Loucy (cell line): ENCODE measurements around the gene SFXN5.

Source experiments
- H2AFZ ChIP-seq: fragments of 200-600 bp; sonication (generic); 2 replicates; pipeline ENCODE4 v1.6.0; 2016; ENCODE audit warnings: antibody characterized with exemption, mild to moderate bottlenecking, low read length, moderate library complexity
- H3F3A ChIP-seq: fragments of 200-600 bp; 2 replicates; pipeline ENCODE4 v1.6.0; 2016; ENCODE audit warnings: antibody characterized with exemption, low read depth, mild to moderate bottlenecking
- H3K27me3 ChIP-seq: fragments of 200-600 bp; sonication (generic); 2 replicates; pipeline ENCODE4 v1.6.1; 2014; ENCODE audit warnings: low read length, mild to moderate bottlenecking; ENCODE audit not compliant: insufficient read depth, poor library complexity, severe bottlenecking
- H3K36me3 ChIP-seq: fragments of 200-600 bp; sonication (generic); 2 replicates; pipeline ENCODE4 v1.6.1; 2016; ENCODE audit warnings: low read length; ENCODE audit not compliant: insufficient read depth
- H3K4me1 ChIP-seq: fragments of 200-600 bp; sonication (generic); 2 replicates; pipeline ENCODE4 v1.5.1; 2014; ENCODE audit warnings: low read length, mild to moderate bottlenecking; ENCODE audit not compliant: insufficient read depth, poor library complexity, severe bottlenecking
- H3K4me2 ChIP-seq: fragments of 200-600 bp; sonication (generic); 2 replicates; pipeline ENCODE4 v1.6.0; 2014; ENCODE audit warnings: antibody characterized with exemption, low read length, low read depth, mild to moderate bottlenecking; ENCODE audit not compliant: poor library complexity, severe bottlenecking
- H3K4me3 ChIP-seq: fragments of 200-600 bp; sonication (generic); 2 replicates; pipeline ENCODE4 v1.5.1; 2014; ENCODE audit warnings: low read length, mild to moderate bottlenecking, mixed read lengths; ENCODE audit not compliant: poor library complexity, severe bottlenecking
- H3K79me2 ChIP-seq: fragments of 200-600 bp; sonication (generic); 2 replicates; pipeline ENCODE4 v1.6.1; 2014; ENCODE audit warnings: low read length; ENCODE audit not compliant: insufficient read depth
- H3K9ac ChIP-seq: fragments of 200-600 bp; sonication (generic); 2 replicates; pipeline ENCODE4 v1.6.0; 2014; ENCODE audit warnings: mild to moderate bottlenecking, low read depth, low read length, moderate library complexity; ENCODE audit not compliant: poor library complexity, severe bottlenecking
- H3K9me2 ChIP-seq: fragments of 200-600 bp; sonication (generic); replicated peaks from 2 replicates; pipeline ENCODE4 v1.6.1; 2016; ENCODE audit warnings: low read depth, low read length, mixed read lengths
- H3K9me3 ChIP-seq: fragments of 200-600 bp; sonication (generic); 2 replicates; pipeline ENCODE4 v1.6.1; 2014; ENCODE audit warnings: mild to moderate bottlenecking, antibody characterized with exemption, low read length, low read depth; ENCODE audit not compliant: insufficient read depth
- H4K20me1 ChIP-seq: fragments of 200-600 bp; sonication (generic); 2 replicates; pipeline ENCODE4 v1.6.0; 2014; ENCODE audit warnings: antibody characterized with exemption, low read length, mild to moderate bottlenecking; ENCODE audit not compliant: insufficient read depth, poor library complexity, severe bottlenecking
- CTCF ChIP-seq: fragments of 200-600 bp; sonication (generic); conservative IDR thresholded peaks from 2 replicates; pipeline ENCODE4 v1.5.1; 2014; ENCODE audit warnings: mild to moderate bottlenecking, antibody characterized with exemption, low read length
- EZH2phosphoT487 ChIP-seq: fragments of 200-600 bp; IDR thresholded peaks from 2 replicates; pipeline ENCODE4 v1.6.1; 2018; ENCODE audit warnings: antibody characterized with exemption, mild to moderate bottlenecking, moderate library complexity, borderline replicate concordance

SFXN5 gene

GRCh38 chr2:72921088-72921851, 150.2 kb downstream of the SFXN5 start:
- Histone ChIP-seq H3K9ac (no peak overlapping the region), H3K36me3 (no peaks in the 10 kb centered on the region), H3K4me1 (no peaks in the 10 kb centered on the region), H3K79me2 (no peaks in the 10 kb centered on the region), H3F3A (no peaks in the 10 kb centered on the region), H3K9me2 (no peaks in the 10 kb centered on the region), H3K27me3 (no peaks in the 10 kb centered on the region), H2AFZ (no peak overlapping the region), H3K4me2 (no peak overlapping the region), H4K20me1 (no peaks in the 10 kb centered on the region), H3K4me3 (no peak overlapping the region), H3K9me3 (no peaks in the 10 kb centered on the region)
- TF ChIP-seq EZH2phosphoT487 (no peak), CTCF (no peak)

- no peaks in the 10 kb centered on the region for H3F3A ChIP-seq
- H2AFZ ChIP-seq, result no peak overlapping the region
- H3K4me1 ChIP-seq, result no peaks in the 10 kb centered on the region
- no peaks in the 10 kb centered on the region for H3K9me3 ChIP-seq
- H3K27me3 ChIP-seq, result no peaks in the 10 kb centered on the region
- H3K4me2 ChIP-seq, result no peak overlapping the region
- TF ChIP-seq EZH2phosphoT487 (no peak), CTCF (no peak)
- no peaks in the 10 kb centered on the region for H4K20me1 ChIP-seq
- no peak overlapping the region for H3K4me3 ChIP-seq
- H3K79me2 ChIP-seq, result no peaks in the 10 kb centered on the region
- no peak overlapping the region for H3K9ac ChIP-seq
- no peaks in the 10 kb centered on the region for H3K36me3 ChIP-seq
- no peaks in the 10 kb centered on the region for H3K9me2 ChIP-seq
Measured at GRCh38 chr2:72920318-72921087, 151.0 kb downstream of the SFXN5 start.

GRCh38 chr2:72919414-72920317, 151.8 kb downstream of the SFXN5 start:
- TF ChIP-seq CTCF, result no peak
- no peak for TF ChIP-seq EZH2phosphoT487
- Histone ChIP-seq H2AFZ (no peak overlapping the region), H3K9me3 (no peaks in the 10 kb centered on the region), H4K20me1 (no peaks in the 10 kb centered on the region), H3K27me3 (no peaks in the 10 kb centered on the region), H3K79me2 (no peaks in the 10 kb centered on the region), H3F3A (no peaks in the 10 kb centered on the region), H3K36me3 (no peaks in the 10 kb centered on the region), H3K9me2 (no peaks in the 10 kb centered on the region), H3K4me1 (no peaks in the 10 kb centered on the region), H3K4me2 (no peak overlapping the region), H3K4me3 (no peak overlapping the region), H3K9ac (no peak overlapping the region)
